HepG2 (cell line): Measurements from ENCODE around the gene RPL34. TPM values are rescaled to one million over a fixed set of nuclear protein-coding genes. Genes with fewer than 3 reads are reported as not detected.

ENCODE experiments used
- ARID2 ChIP-seq: sonication (generic); formaldehyde crosslinking; IDR thresholded peaks from 2 replicates; pipeline ENCODE4 v1.8.1; 2022; ENCODE audit warnings: mild to moderate bottlenecking, missing genetic modification reagents, borderline replicate concordance
- ARNTL ChIP-seq: sonication (generic); formaldehyde crosslinking; IDR thresholded peaks from 2 replicates; pipeline ENCODE4 v1.4.0; 2020; ENCODE audit warnings: mild to moderate bottlenecking, missing genetic modification reagents
- ATRX ChIP-seq: sonication (generic); formaldehyde crosslinking; IDR thresholded peaks from 2 replicates; pipeline ENCODE4 v1.4.0; 2020; ENCODE audit warnings: missing genetic modification reagents, borderline replicate concordance
- BHLHE40 ChIP-seq: IDR thresholded peaks from 2 replicates; pipeline ENCODE4 v1.6.1; 2011; ENCODE audit warnings: low read length, improper control_type of control experiment
- CAMTA2 ChIP-seq: sonication (generic); formaldehyde crosslinking; IDR thresholded peaks from 2 replicates; pipeline ENCODE4 v1.4.0; 2020; ENCODE audit warnings: mild to moderate bottlenecking, missing genetic modification reagents, borderline replicate concordance
- HMG20A ChIP-seq: IDR thresholded peaks from 2 replicates; pipeline ENCODE4 v1.6.1; 2016; ENCODE audit warnings: borderline replicate concordance
- HMGA1 ChIP-seq: sonication (generic); formaldehyde crosslinking; conservative IDR thresholded peaks from 2 replicates; pipeline ENCODE4 v1.4.0; 2020; ENCODE audit warnings: missing genetic modification reagents
- KAT8 ChIP-seq: IDR thresholded peaks from 2 replicates; pipeline ENCODE4 v1.6.1; 2016; ENCODE audit warnings: missing genetic modification reagents, missing compliant biosample characterization
- MED13 ChIP-seq: sonication (generic); formaldehyde crosslinking; IDR thresholded peaks from 2 replicates; pipeline ENCODE4 v1.5.0; 2020; ENCODE audit warnings: missing genetic modification reagents
- MZF1 ChIP-seq: sonication (generic); formaldehyde crosslinking; IDR thresholded peaks from 2 replicates; pipeline ENCODE4 v1.8.1; 2023; ENCODE audit warnings: mild to moderate bottlenecking, missing genetic modification reagents, borderline replicate concordance
- NR2C2 ChIP-seq: sonication (generic); formaldehyde crosslinking; IDR thresholded peaks from 2 replicates; pipeline ENCODE4 v1.4.0; 2020; ENCODE audit warnings: missing genetic modification reagents, mild to moderate bottlenecking, moderate library complexity, borderline replicate concordance
- SP4 ChIP-seq: sonication (generic); formaldehyde crosslinking; IDR thresholded peaks from 2 replicates; pipeline ENCODE4 v1.8.1; 2023; ENCODE audit warnings: mild to moderate bottlenecking, missing genetic modification reagents
- SRF ChIP-seq: IDR thresholded peaks from 2 replicates; pipeline ENCODE4 v1.6.1; 2011; ENCODE audit warnings: mild to moderate bottlenecking, low read depth, low read length, moderate library complexity
- TBX3 ChIP-seq: fragments of 450-650 bp; IDR thresholded peaks from 2 replicates; pipeline ENCODE4 v1.6.1; 2017; ENCODE audit warnings: antibody characterized with exemption, mild to moderate bottlenecking, inconsistent platforms, borderline replicate concordance
- ZNF331 ChIP-seq: sonication (generic); formaldehyde crosslinking; IDR thresholded peaks from 2 replicates; pipeline ENCODE4 v1.4.0; 2020; ENCODE audit warnings: missing genetic modification reagents
- ZNF414 ChIP-seq: sonication (generic); formaldehyde crosslinking; IDR thresholded peaks from 2 replicates; pipeline ENCODE4 v1.5.0; 2020; ENCODE audit warnings: missing genetic modification reagents
- ZNF451 ChIP-seq: sonication (generic); formaldehyde crosslinking; IDR thresholded peaks from 2 replicates; pipeline ENCODE4 v1.5.0; 2020; ENCODE audit warnings: mild to moderate bottlenecking, missing genetic modification reagents
- ZNF558 ChIP-seq: sonication (generic); formaldehyde crosslinking; IDR thresholded peaks from 2 replicates; pipeline ENCODE4 v1.9.0; 2022; ENCODE audit warnings: mild to moderate bottlenecking, missing genetic modification reagents, borderline replicate concordance
- ZNF674 ChIP-seq: sonication (generic); formaldehyde crosslinking; IDR thresholded peaks from 2 replicates; pipeline ENCODE4 v1.5.0; 2020; ENCODE audit warnings: low read depth, mild to moderate bottlenecking, missing genetic modification reagents
- ZNF777 ChIP-seq: sonication (generic); formaldehyde crosslinking; IDR thresholded peaks from 2 replicates; pipeline ENCODE4 v1.4.0; 2020; ENCODE audit warnings: missing genetic modification reagents
- ZSCAN30 ChIP-seq: sonication (generic); formaldehyde crosslinking; IDR thresholded peaks from 2 replicates; pipeline ENCODE4 v1.5.0; 2020; ENCODE audit warnings: mild to moderate bottlenecking, missing genetic modification reagents
- polyA plus RNA-seq, 8 experiments: library from polyadenylated mRNA; depleted of rRNA in 3 of 8; stranded (reverse) in 7 of 8; unstranded in 1 of 8; fragments of >200 nt; fragmentation: Illumina TruSeq in 4 of 8; extraction: Trizol in 4 of 8; gene quantifications; 2 replicates each; pipeline versions ENCODE4 v1.2.1 to v1.2.3, GENCODE V29; 2011 to 2016; ENCODE audit warnings: low read depth in 4 of 8, missing spikeins in 1 of 8, mixed read lengths in 1 of 8; ENCODE audit not compliant: insufficient read depth in 1 of 8
- total RNA-seq, 5 experiments: library from RNA; depleted of rRNA; stranded (reverse); fragments of >200 nt; fragmentation: Illumina TruSeq; extraction: Trizol; gene quantifications; 2 replicates each; pipeline ENCODE4 v1.2.3, GENCODE V29; 2016; ENCODE audit warnings: low read depth in 1 of 5
- TF ChIP-seq, protein P1 (sequence below): sonication (generic); formaldehyde crosslinking; IDR thresholded peaks from 2 replicates; pipeline ENCODE4 v1.8.0; 2022; ENCODE audit warnings: mild to moderate bottlenecking, missing genetic modification reagents; ENCODE audit not compliant: insufficient replicate concordance
- TF ChIP-seq, protein P2 (sequence below): sonication (generic); formaldehyde crosslinking; IDR thresholded peaks from 2 replicates; pipeline ENCODE4 v1.8.0; 2023; ENCODE audit warnings: mild to moderate bottlenecking, missing genetic modification reagents
- TF ChIP-seq, protein P3 (sequence below): sonication (generic); formaldehyde crosslinking; IDR thresholded peaks from 2 replicates; pipeline ENCODE4 v1.5.0; 2020; ENCODE audit warnings: mild to moderate bottlenecking, missing genetic modification reagents
- TF ChIP-seq, protein P4 (sequence below): sonication (generic); formaldehyde crosslinking; IDR thresholded peaks from 2 replicates; pipeline ENCODE4 v1.4.0; 2020; ENCODE audit warnings: missing genetic modification reagents, mild to moderate bottlenecking, borderline replicate concordance

RPL34 gene
- total and polyA plus RNA-seq, 2 of the 13 experiments (the other 11 are each of a cell fraction or from before 2014, with no cell fraction given) = 2,235 to 3,985 TPM

- TF ChIP-seq SRF (no peak), NR2C2 (CRISPR knock-in tag) (no peak; the same call in 1 of the 2 replicates), ZNF674 (CRISPR knock-in tag) (no peak), TBX3 (no peak), ARID2 (no peak; the same call in 1 of the 2 replicates), ZNF451 (CRISPR knock-in tag) (no peak), HMG20A (CRISPR knock-in tag) (no peak), MED13 (CRISPR knock-in tag) (peak; percentile 49; the same call in 1 of the 2 replicates), KAT8 (CRISPR knock-in tag) (peak; percentile 86), ZSCAN30 (CRISPR knock-in tag) (0 out of 2 replicates have a peak, but pooled peaks have one; percentile 78), ZNF777 (peak; percentile 48; the same call in 1 of the 2 replicates), ZNF331 (CRISPR knock-in tag) (no peak), MZF1 (CRISPR knock-in tag) (no peak), HMGA1 (CRISPR knock-in tag) (no peak), ZNF414 (no peak), ZNF558 (no peak), ATRX (no peak), SP4 (peak; percentile 75; the same call in 1 of the 2 replicates), CAMTA2 (CRISPR knock-in tag) (no peak), BHLHE40 (no peak), ARNTL (CRISPR knock-in tag) (no peak)
- TF ChIP-seq, protein P1, sequence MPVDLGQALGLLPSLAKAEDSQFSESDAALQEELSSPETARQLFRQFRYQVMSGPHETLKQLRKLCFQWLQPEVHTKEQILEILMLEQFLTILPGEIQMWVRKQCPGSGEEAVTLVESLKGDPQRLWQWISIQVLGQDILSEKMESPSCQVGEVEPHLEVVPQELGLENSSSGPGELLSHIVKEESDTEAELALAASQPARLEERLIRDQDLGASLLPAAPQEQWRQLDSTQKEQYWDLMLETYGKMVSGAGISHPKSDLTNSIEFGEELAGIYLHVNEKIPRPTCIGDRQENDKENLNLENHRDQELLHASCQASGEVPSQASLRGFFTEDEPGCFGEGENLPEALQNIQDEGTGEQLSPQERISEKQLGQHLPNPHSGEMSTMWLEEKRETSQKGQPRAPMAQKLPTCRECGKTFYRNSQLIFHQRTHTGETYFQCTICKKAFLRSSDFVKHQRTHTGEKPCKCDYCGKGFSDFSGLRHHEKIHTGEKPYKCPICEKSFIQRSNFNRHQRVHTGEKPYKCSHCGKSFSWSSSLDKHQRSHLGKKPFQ (CRISPR knock-in tag) = peak; percentile 27
- TF ChIP-seq, protein P2, sequence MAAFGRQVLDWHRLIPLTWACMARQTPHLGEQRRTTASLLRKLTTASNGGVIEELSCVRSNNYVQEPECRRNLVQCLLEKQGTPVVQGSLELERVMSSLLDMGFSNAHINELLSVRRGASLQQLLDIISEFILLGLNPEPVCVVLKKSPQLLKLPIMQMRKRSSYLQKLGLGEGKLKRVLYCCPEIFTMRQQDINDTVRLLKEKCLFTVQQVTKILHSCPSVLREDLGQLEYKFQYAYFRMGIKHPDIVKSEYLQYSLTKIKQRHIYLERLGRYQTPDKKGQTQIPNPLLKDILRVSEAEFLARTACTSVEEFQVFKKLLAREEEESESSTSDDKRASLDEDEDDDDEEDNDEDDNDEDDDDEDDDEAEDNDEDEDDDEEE = 0 out of 2 replicates have a peak, but pooled peaks have one; percentile 48
- TF ChIP-seq, protein P3, sequence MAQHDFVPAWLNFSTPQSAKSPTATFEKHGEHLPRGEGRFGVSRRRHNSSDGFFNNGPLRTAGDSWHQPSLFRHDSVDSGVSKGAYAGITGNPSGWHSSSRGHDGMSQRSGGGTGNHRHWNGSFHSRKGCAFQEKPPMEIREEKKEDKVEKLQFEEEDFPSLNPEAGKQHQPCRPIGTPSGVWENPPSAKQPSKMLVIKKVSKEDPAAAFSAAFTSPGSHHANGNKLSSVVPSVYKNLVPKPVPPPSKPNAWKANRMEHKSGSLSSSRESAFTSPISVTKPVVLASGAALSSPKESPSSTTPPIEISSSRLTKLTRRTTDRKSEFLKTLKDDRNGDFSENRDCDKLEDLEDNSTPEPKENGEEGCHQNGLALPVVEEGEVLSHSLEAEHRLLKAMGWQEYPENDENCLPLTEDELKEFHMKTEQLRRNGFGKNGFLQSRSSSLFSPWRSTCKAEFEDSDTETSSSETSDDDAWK (CRISPR knock-in tag) = no peak
- TF ChIP-seq, protein P4, sequence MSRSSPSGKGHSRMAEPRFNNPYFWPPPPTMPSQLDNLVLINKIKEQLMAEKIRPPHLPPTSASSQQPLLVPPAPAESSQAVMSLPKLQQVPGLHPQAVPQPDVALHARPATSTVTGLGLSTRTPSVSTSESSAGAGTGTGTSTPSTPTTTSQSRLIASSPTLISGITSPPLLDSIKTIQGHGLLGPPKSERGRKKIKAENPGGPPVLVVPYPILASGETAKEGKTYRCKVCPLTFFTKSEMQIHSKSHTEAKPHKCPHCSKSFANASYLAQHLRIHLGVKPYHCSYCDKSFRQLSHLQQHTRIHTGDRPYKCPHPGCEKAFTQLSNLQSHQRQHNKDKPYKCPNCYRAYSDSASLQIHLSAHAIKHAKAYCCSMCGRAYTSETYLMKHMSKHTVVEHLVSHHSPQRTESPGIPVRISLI (CRISPR knock-in tag) = no peak
Observed at GRCh38 chr4:108650212-108651013, 30.0 kb downstream of the RPL34 start, which contains the start of gene OSTC (continued).
